Activated CD4-positive, alpha-beta T cell treated with anti-CD3 and anti-CD28 coated beads for 4 hours (primary cell): ENCODE data around the gene IL1RN.

Experiments
- DNase-seq, 2 donors: peaks; one replicate each; pipeline ENCODE4 v3.0.0-alpha.2; 2020

IL1RN gene

DNA sequence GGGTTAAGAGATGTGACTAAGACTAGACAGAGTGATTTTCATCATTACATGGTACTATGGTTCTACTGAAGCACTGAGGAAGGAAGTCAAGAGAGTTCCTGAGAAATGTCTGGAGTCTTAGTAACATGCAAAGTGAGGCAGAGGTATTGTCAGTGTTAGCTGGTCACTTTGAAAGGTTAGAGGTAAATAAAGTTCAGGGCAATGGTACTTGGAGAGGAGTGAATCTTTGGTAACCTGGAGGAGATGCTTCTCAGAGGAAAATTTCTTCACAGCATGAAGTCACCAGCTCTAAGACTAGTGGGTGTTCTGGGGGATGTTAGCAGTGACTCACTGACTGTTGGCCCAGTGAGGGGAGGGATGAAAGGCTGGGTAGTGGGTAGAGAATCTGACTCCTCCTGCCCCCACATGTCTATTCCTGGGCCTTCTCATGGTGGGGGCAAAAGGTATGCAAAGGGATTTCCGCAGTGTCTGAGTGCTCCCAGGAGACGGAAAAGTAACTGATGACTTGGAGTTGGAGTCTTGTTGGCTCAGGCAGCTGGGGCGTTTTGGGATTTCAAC lies 23.3 kb upstream of the IL1RN start:
- peak; percentile 19 to 29 for DNase-seq

DNA sequence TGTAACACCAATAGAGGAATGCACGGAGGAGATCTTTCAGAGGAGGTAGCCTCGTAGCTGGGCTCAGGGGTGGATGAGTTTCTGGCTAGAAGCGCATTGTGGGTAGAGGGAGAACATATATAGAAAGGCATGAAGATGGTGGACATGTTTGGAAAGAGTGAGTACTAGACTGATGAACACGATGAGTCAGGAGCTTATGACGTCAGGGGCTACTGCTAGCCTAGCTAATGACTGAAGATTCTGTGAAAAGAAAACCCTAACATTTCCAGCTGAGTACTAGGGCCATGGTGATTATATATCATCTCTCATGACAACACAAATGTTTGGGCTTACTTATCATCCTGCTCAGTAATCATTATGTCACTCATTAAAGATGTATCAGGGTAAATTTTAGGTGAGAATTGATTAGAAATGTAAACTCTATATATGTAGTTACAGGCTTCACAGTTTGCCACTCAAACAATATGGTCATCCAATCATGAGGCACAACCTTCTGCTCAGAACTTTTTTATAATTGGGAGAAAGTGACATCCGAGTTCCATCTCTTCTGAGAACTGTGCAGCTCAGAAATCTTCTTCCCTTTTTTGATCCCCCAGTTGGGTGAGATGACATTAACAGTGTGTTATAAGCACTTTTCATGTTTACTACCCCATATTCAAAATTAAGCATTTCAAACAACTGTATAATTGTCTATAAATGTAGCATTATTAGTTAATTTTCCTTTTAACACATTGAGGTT lies 22.2 kb upstream of the IL1RN start:
- DNase-seq, result peak; percentile 20 to 49

DNA sequence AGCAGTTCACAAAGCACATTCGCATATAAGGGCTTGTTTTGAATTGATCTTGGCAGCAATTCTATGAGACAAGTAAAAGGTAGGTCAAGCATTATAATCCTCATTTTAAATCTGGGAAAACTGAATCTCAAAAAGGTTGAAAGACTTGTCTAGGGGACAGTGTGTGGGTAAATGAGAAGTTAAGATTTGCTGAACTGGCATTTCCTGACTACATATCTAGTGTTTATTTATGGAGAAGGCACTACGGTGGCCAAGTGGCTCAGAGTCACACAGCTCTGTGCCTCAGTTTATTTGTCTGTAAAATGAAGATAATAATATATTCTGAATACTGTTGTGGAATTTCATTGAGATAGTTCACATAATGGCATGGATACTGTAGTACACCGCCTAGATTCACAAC lies 16.3 kb upstream of the IL1RN start:
- DNase-seq, result no peak

DNA sequence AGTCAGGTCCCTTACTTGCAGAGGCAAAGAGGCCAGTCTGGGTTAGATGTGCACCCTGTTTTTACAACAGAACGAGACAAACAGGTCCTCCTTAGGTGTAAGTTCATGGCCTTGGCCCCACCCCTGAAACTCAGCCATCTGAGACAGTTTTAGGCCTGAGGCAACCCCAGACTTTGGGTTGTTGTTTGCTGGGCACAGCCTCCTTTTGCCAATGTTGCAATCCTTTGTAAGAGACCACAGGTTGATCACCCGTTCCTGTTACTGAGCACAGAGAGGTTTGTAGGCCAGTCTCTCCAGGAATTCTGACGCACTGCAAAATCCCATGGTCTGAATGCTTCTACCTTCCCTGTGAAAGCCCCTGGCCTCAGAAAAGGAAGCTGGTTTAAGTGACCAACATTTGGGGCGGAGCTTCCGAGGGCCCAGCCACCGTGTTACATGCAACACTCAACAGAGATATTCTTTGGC lies 15.5 kb upstream of the IL1RN start:
- DNase-seq, result no peak

DNA sequence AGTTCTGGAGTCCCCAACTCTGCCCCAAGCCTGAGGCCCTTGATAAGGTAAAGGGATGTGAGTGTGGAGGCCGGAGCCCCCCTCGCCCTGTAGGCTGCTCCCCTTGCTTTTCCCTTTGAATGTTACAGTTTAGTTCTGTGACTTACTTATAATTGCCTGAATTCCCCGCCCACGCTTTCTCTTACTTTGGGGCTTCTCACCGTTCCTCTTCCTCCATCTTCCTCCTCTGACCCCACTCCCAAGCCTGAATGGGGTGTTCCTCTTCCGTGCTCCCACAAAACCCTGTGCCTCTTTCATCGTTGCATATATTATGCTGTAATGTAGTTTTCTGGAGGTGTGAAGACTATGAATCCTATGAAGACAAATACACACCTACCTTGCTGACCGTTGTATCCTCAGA lies 15.0 kb upstream of the IL1RN start:
- no peak for DNase-seq

DNA sequence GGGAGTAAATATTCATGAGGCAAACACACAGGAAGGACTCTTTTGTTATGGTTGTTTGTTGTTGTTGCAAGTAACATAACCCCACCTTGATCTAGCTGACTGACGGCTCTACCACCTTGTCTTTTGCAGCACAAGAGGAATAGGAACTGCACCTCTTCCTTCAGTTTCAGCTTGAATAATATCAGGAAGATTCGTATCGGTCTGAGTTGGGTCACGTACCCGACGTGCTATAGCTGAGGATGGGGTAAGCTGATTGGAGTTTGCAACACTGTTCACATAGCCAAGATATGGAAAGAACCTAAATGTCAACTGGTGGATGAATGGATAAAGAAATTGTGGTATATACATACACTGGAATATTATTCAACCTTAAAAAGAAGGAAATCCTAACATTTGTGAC lies 14.5 kb upstream of the IL1RN start:
- no peak for DNase-seq

DNA sequence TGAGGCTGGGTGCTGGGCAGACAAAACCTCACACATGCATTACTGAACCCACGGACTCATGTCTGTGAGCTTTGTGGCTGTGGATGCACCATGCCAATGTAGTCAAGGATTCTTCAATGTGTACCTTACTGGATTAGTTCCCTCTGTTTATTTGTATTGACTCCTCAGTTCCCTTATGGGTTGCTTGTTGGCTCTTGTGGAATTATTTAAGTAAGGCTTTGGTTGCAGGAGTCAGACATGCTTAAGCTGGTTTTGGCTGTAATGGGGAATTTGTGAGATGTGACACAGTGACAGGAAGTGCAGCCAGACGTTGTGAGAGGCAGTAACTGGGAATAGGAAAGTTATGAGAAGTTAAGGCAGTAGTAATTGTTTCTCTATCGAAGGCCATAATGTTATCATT lies 13.6 kb upstream of the IL1RN start:
- DNase-seq, result no peak

DNA sequence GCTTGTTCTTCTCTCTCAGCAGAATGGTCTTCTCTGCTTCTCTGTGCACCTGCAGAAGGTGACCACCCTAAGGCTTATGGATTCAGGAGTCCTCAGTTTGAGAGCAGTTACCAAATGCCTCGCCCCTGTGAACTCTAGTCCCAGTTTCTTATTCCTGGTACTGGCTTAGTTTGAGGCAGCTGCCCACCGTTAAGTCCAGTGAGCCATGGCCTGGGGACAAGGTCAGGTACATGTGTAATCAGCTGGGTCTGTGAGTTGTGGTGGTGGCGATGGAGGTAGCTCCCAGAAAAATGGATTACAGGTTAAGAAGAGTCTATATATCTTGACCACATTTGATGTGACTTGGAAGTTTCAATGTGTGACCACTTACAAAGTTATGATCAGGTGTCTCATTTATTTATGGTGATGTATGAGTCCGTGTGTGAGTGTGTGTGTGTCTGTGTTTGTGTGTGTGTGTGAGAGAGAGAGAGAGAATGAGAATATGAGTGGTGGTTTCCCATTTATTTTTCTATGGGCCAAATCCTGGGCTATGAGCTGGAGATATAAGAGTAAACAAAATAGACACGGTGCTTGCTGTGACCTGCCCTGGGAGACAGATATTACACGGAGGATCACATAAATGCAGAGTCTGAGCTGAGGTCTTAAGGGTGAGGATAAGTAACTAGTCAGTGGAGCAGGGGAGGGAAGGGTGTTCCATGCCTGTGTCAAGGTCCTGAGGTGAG lies 13.0 kb upstream of the IL1RN start:
- no peak for DNase-seq

DNA sequence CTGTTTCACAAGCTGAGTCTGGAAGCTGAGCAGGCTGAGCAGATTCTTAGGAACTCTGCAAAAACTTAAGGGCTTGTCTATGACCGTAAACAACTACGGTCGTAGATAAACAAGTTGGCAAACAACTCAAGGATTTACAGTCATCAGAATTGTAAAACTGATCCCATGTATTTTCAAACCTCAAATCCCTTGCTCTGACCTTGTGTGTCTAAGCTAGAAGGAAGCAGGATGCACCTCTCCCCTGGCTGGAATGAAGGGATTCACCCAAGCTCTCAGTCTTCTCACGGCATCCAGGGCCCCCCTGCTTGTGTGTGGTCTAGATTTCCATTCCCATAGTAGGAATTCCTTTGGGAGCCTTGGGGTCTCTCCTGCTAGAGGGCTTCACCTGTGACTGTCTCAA lies 12.4 kb upstream of the IL1RN start:
- DNase-seq, result no peak

DNA sequence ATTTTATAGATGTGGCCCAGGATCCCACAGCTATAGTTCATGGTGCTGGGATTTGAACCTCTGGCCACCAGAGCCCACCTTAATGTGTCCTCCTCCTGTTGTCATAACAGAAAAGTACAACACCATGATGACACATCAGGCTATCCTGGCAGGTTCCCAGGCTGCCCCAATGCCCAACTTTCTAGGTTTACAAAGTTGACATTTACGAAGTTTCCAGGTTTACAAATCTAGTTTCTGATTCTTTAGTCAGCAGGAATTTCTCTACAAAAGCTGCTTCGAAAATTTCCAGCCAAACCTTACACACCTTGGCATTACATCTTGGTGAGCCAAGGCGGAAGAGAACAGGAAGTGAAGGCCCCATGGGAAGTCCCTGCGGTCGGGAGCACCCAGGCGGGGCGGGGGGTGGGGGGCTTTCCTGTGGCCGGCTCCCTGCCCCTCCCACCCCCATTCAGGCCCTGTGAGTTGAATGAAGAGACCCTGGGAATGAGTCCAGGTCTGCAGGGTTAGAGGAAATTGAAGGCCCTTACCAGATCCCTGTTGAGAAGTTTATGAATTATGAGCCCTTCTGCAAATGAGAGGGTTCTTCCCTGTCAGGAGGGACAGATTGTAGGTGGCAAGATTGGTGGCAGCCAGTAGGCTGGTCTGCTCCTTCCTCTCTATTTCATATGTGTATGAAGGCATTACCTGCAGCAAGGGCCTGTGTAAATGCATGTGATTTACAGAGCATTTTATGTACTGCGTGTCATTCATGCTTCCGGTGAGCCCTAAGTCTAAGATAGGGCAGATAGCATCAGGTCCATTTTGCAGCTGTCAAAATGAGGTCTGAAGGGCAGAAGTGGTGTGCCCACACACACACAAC lies 11.1 kb upstream of the IL1RN start:
- DNase-seq, result no peak

DNA sequence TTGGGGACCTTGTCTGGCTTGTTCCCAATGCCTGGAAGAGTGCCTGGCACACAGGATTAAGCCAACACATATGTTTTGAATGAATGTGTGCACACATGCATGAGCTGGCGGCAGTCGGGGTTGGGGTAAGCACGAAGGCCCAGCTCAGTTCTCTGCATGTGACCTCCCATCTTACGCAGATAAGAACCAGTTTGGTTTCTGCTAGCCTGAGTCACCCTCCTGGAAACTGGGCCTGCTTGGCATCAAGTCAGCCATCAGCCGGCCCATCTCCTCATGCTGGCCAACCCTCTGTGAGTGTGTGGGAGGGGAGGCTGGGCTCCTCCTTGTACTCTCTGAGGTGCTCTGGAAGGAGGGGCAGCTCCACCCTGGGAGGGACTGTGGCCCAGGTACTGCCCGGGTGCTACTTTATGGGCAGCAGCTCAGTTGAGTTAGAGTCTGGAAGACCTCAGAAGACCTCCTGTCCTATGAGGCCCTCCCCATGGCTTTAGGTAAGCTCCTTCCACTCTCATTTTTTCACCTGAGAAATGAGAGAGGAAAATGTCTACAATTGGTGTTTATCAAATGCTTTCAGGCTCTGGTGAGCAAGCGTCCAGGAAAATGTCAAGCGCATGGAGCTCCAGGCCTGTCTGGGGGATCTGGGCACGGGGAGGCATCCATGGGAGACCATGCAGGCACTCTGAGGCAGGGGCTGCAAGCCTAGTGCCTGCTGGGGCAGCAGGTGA lies 9.7 kb upstream of the IL1RN start:
- DNase-seq, result no peak

DNA sequence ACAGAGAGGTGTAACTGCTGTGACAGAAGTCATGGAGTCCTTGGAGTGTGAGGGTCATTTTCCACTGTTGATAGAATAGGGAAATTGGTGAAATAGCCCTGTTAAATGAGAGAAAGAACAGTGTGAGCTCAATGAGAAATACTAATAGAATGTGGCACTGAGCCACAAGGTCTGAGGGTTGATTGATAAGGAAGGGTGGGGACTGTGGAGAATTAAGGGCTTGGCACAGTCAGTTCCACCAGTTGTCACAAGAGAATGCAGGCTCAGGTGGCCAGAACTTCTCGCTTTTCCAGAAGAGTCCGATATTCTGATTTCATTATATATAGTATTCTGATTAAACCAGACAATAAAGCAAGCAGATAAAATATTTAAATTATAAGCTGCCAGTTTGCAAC lies 9.1 kb upstream of the IL1RN start:
- no peak for DNase-seq

DNA sequence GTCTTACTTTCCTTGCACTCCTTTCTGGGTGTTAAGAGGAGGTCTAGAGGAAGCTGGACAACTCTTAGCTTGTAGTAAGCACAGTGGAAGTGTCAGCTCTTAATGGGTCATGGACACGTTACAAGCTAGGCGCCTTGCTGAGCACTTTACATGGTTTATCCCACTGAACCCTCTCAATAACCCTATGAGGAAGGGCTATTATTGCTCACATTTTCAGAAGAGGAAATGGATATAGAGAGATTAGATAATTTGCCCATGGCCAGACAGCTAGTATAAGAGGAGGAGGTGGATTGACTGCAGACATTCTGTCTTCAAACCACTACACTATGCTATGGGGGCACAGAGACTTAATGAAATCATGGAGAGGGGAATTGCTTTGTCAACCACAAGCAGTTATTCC lies 8.3 kb upstream of the IL1RN start:
- DNase-seq, result no peak

DNA sequence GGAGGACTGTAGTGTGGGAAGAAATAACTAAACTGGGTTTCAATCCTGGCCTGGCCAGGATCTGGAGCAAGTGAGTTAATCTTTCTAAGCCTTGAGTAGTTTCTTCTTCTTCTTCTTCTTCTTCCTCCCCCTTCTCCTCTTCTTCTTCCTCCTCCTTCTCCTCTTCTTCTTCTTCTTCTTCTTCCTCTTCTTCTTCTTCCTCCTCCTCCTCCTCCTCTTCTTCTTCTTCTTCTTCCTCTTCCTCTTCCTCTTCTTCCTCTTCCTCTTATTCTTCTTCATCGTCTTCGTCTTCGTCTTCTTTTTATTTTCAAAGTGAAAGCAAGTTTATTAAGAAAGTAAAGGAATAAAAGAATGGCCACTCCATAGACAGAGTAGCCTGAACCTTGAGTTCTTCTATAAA lies 6.5 kb upstream of the IL1RN start:
- DNase-seq, result no peak

DNA sequence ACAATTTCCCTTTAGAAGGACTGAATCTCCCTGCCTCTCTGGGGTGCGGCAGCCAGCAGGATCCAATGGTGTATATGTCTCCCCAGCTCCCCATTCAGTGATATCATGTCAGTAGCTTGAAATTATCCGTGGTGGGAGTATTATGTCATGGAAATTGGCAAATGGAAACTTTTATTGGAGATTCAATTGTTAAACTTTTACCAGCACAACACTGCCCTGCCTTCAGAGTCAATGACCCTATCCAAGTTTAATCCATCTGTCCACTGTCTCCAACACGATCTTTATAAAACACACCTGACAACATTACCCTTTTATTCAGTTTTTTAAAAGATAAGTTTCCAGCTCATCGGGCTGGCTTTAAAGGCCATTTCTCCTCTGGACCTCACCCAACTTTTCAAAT lies 5.0 kb upstream of the IL1RN start:
- DNase-seq, result no peak

DNA sequence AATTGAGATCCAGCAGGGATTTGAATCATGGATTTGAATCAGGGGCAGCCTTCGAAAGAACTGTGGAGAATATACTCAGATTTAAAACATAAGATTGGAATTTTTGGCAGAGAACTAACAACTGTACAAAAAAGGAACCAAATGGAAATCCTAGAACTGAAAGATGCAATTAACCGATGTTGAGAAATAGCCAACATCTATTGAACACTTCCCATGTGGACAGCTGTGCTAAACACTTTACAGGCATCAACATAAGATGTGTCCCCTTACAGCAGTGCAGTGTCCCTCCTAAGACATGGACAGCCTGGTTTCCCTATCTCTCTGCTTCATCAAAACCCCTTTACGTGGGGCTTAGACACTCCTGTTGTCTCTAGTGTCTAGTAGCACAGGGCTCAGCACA lies 3.7 kb upstream of the IL1RN start:
- no peak for DNase-seq

DNA sequence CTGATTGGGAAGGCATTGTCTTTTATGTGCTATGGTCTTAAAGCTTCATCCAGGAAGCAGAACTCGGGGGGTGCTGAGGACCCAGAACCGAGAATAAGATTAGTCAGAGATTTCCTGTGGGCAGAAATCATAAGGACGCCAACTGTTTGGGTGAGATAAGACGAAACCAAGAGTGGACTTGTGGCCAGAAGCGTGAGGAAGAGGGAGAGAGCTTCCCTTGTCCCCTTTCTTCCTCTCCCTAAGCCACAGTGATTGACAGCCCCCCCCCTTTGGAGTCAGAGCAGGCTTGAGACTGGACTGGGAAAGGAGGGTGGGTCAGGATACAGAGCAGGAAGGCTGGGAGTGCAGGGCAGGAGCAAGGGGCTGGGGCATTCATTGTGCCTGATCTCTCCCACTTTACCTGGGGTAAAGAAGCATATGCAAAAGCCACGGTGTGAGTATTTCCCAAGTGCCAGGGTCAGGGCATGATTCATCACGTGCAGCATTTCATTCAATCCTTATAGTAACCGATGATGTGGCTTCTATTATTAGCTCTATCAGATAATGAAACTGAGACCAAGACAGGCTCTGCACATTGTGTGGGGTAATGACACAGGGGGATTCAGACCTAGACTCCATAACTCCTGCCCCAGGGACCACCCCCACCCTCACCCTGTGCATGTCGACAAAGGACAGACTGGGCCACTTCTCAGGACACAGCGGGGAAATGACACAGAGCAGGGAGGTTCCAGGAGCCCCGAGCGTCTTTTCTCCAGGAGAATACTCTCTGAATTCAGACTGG lies 3.0 kb upstream of the IL1RN start:
- DNase-seq, result no peak

DNA sequence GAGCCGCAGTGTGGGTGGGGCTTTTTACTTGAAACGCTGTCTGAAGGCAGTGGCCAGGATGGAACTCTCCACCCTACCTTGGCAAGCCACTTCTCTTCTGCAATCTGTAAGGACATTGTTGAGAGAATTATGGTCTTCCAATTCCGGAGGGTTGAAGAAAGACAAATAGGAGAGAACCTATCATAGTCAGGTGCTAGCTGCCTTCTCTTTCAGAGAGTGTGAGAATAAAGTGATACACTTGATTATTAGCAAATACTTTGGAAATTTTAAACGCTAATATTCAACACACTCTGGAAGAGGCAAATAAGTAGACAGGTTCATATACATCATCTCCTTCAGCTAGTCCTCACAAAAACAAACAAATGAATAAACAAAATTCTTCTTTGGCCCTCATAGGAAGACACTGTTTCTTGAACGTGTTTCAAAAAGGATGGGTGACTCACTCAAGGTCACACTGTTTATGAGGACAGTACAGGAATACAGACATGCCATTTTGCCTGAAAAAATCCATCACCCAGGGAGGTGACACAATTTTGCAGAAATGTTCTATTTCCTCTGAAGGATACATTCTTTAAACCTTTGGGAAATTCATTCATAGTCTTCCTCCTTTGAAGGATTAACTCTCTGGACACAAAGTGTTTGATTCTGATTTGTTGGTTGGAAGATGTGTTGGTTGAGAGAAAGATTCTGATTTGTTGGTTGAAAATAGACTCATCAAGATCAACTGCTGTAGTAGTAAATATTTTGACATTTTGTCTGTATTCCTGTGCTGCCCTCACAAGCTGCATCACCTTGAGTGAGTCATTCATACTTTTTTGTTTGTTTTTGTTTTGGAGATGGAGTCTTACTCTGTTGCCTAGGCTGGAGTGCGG lies 2.2 kb upstream of the IL1RN start:
- no peak for DNase-seq

DNA sequence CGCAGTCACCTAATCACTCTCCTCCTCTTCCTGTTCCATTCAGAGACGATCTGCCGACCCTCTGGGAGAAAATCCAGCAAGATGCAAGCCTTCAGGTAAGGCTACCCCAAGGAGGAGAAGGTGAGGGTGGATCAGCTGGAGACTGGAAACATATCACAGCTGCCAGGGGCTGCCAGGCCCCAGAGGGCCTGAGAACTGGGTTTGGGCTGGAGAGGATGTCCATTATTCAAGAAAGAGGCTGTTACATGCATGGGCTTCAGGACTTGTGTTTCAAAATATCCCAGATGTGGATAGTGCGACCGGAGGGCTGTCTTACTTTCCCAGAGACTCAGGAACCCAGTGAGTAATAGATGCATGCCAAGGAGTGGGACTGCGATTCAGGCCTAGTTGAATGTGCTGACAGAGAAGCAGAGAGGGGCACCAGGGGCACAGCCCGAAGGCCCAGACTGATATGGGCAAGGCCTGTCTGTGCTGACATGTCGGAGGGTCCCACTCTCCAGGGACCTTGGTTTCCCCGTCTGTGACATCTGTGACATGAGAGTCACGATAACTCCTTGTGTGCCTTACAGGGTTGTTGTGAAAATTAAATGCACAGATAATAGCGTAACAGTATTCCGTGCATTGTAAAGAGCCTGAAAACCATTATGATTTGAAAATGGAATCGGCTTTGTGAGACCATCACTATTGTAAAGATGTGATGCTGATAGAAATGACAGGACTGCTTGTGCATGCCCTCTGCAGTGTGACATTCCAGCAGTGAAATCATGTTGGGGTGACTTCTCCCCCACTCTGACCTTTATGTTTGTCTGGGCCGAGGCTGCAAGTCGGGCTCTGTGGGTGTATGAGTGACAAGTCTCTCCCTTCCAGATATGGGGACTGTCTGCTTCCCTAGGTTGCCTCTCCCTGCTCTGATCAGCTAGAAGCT lies 510 bp downstream of the IL1RN start:
- DNase-seq, result no peak
